ENCODE measurements around the gene COX11. TPM values are rescaled to one million over a fixed set of nuclear protein-coding genes. Genes with fewer than 3 reads are reported as not detected.

The COX11 gene
- total RNA-seq, 4 donors from 2014 or later, result 42.1 to 90.1 (median 48.4) TPM

DNA sequence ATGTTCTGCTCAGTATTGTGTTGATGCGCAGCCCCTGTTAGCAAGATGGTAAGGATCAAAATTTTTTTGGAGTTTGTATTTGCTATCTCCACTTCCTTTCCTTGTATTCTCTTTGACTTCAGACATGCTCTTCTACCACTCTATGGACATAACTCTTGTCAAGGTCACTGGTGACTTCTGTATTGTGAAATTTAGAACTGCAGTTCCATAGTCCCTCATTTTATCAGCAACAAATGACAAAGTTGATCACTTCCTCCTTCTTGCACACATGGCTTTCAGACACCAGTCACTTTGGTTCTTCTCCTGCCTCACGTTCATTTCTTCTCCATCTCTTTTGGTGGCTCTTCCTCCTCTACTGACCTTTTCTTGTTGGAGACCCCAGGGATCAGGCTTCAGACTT is 21.1 kb downstream of the COX11 start:
- H3K27me3 ChIP-seq, result no peaks in the 10 kb centered on the region
- peaks cover 0 to 4% (median 0%) of the 10 kb centered on the region in 4 donors for H3K4me1 ChIP-seq
- no peaks in the 10 kb centered on the region for H3K9me3 ChIP-seq
- no peak for TF ChIP-seq POLR2A (IDR thresholded peaks at IDR 0.05)
- TF ChIP-seq, protein P1, sequence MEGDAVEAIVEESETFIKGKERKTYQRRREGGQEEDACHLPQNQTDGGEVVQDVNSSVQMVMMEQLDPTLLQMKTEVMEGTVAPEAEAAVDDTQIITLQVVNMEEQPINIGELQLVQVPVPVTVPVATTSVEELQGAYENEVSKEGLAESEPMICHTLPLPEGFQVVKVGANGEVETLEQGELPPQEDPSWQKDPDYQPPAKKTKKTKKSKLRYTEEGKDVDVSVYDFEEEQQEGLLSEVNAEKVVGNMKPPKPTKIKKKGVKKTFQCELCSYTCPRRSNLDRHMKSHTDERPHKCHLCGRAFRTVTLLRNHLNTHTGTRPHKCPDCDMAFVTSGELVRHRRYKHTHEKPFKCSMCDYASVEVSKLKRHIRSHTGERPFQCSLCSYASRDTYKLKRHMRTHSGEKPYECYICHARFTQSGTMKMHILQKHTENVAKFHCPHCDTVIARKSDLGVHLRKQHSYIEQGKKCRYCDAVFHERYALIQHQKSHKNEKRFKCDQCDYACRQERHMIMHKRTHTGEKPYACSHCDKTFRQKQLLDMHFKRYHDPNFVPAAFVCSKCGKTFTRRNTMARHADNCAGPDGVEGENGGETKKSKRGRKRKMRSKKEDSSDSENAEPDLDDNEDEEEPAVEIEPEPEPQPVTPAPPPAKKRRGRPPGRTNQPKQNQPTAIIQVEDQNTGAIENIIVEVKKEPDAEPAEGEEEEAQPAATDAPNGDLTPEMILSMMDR (IDR thresholded peaks at IDR 0.05), result no peak
- H3K36me3 ChIP-seq, result peaks cover 0 to 8% (median 0%) of the 10 kb centered on the region in 3 donors
- H3K27ac ChIP-seq, result no peak overlapping the region
- no peak overlapping the region for H3K4me3 ChIP-seq
- no peak for DNase-seq

DNA sequence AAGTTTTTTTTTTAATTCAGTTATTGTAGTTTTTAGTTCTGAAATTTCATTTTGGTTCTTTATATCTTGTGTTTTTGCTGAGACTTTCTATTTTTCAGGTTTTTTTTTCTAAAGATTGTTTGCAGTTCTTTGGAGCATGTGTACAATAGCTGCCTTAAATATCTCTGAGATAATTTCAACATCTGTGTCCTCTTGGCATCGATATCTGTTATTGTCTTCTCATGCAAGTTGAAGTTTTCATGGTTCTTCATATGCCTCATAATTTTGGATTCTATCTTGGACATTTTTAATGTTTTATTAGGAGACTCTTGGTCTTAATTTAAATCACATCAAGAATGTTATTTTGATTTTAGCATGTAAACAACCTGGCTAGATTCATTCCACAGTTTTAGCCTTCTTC is 22.8 kb downstream of the COX11 start:
- no peaks in the 10 kb centered on the region for H3K27me3 ChIP-seq
- peaks cover 0 to 4% (median 0%) of the 10 kb centered on the region in 4 donors for H3K4me1 ChIP-seq
- H3K9me3 ChIP-seq, result no peaks in the 10 kb centered on the region
- peaks cover 0 to 2% (median 0%) of the 10 kb centered on the region in 3 donors for H3K36me3 ChIP-seq
- no peak for DNase-seq
- H3K27ac ChIP-seq, result no peak overlapping the region
- H3K4me3 ChIP-seq, result no peak overlapping the region
- TF ChIP-seq POLR2A (IDR thresholded peaks at IDR 0.05), result no peak
- TF ChIP-seq, protein P1 (IDR thresholded peaks at IDR 0.05), result no peak

DNA sequence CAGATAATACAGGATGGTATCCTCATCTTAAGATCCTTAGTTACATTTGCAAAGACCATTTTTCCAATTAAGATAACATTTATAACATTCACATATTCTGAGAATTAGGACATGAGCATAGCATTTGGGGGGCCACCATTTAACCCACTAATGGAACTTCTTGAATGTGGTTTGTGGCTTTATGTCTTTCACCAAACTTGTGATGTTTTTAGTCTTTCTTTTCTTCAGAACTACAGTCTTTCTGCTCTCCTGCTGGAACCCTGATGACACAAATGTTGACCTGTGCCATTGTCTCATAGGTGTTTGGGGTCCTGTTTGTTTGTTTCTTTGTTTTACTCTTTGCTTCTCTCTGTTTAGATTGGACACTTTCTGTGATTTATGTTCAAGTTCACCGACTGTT is 23.2 kb downstream of the COX11 start:
- Histone ChIP-seq H3K27ac (no peak overlapping the region), H3K36me3 (peaks cover 0 to 3% (median 0%) of the 10 kb centered on the region in 3 donors), H3K27me3 (no peaks in the 10 kb centered on the region), H3K9me3 (no peaks in the 10 kb centered on the region), H3K4me3 (no peak overlapping the region), H3K4me1 (peaks cover 0 to 4% (median 0%) of the 10 kb centered on the region in 4 donors)
- DNase-seq, result no peak
- TF ChIP-seq POLR2A (IDR thresholded peaks at IDR 0.05), result no peak
- TF ChIP-seq, protein P1 (IDR thresholded peaks at IDR 0.05), result no peak

DNA sequence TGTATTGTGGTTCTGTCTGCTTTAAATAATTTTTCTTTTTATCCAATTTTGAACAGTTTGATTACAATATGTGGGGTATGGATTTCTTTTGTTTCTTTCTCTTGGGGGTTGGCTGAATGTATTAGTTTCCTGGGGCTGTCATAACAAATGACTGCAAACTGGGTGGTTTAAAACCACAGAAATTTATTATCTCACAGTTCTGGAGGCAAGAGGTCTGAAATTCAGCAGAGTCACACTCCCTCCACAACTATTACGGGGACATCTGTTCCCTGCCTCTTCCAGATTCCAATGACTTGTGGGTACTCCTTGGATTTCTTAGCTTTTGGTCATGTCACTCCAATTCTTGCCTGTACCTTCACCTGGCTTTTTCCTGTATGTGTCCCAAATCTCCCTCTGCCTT is 23.7 kb downstream of the COX11 start:
- no peak overlapping the region for H3K4me3 ChIP-seq
- no peaks in the 10 kb centered on the region for H3K9me3 ChIP-seq
- no peak overlapping the region for H3K27ac ChIP-seq
- H3K36me3 ChIP-seq, result peaks cover 0 to 7% (median 0%) of the 10 kb centered on the region in 3 donors
- H3K27me3 ChIP-seq, result no peaks in the 10 kb centered on the region
- peaks cover 0 to 4% (median 0%) of the 10 kb centered on the region in 4 donors for H3K4me1 ChIP-seq
- no peak for DNase-seq
- TF ChIP-seq POLR2A (IDR thresholded peaks at IDR 0.05), result no peak

DNA sequence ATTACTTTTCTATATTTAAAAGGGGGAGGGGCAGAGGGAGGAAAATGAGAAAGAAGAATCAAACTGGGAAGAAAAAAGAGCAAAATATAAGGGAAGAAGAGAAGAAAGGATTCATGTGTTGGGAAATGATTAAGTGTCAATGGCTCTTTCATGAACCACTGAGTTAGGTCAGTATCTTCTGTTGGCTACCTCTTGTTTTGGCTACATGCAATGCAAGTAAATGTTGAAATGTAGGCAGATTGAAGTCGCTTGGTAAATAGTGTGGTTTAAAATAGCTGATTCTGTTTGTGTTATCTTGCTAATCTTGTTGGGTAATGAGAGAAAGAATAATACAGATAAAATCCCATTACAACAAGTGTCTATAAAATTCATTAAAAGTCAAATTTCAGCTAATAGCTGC is 27.2 kb downstream of the COX11 start:
- no peak for TF ChIP-seq POLR2A (IDR thresholded peaks at IDR 0.05)
- TF ChIP-seq, protein P1 (IDR thresholded peaks at IDR 0.05), result no peak
- DNase-seq, result no peak
- Histone ChIP-seq H3K27ac (no peak overlapping the region), H3K9me3 (no peaks in the 10 kb centered on the region), H3K4me3 (no peak overlapping the region), H3K27me3 (no peaks in the 10 kb centered on the region), H3K4me1 (no peaks in the 10 kb centered on the region), H3K36me3 (peaks cover 0 to 36% (median 0%) of the 10 kb centered on the region in 3 donors)

DNA sequence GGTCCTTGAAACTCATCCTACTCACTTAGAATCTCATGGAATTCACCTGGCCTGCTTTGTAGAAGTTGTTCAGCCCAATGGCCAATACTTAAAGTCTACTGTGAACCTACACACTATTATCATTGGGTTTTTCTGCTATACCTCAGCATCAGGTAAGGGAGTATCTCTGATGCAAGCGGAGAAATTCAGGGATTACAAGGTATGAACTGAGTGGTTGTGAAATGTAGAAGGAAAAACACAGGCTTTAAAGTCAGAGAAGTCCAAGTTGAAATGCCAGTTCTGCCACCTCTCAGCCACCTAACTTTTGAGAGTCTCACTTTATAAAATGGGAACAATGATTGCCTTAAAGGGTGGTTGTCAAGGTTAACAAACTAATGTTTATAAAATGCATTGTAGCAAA is 31.0 kb downstream of the COX11 start:
- H3K4me1 ChIP-seq, result peaks cover 0 to 16% (median 0%) of the 10 kb centered on the region in 4 donors
- no peaks in the 10 kb centered on the region for H3K9me3 ChIP-seq
- DNase-seq, result no peak
- no peak for TF ChIP-seq POLR2A (IDR thresholded peaks at IDR 0.05)
- TF ChIP-seq, protein P1 (IDR thresholded peaks at IDR 0.05), result no peak
- H3K27ac ChIP-seq, result no peak overlapping the region
- peaks cover 0 to 36% (median 0%) of the 10 kb centered on the region in 3 donors for H3K36me3 ChIP-seq
- H3K27me3 ChIP-seq, result no peaks in the 10 kb centered on the region
- H3K4me3 ChIP-seq, result no peak overlapping the region
